Measurements from ENCODE around the gene NELL2. TPM values are rescaled to one million over a fixed set of nuclear protein-coding genes. Genes with fewer than 3 reads are reported as not detected.

NELL2 gene
- total RNA-seq, 1 experiment from 2014 or later = 1.1 TPM

DNA sequence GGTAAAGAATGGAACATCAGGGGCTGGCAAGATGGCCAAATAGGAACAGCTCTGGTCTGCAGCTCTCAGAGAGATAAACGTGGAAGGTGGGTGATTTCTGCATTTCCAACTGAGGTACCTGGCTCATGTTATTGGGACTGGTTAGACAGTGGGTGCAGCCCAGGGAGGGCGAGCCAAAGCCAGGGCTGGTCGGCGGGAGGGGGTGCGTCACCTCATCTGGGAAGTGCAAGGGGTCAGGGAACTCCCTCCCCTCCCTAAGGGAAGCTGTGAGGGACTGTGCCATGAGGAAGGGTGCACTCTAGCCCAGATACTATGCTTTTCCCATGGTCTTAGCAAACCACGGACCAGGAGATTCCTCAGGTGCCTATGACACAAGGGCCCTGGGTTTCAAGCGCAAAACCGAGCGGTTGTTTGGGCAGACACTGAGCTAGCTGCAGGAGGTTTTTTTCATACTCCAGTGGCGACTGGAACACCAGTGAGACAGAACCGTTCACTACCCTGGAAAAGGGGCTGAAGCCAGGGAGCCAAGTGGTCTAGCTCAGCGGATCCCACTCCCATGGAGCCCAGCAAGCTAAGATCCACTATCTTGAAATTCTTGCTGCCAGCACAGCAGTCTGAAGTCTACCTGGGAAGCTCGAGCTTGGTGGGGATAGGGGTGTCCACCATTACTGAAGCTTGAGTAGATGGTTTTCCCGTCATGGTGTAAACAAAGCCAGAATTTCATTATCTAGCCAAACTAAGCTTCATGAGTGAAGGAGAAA is 317.6 kb downstream of the NELL2 start:
- DNase-seq (ENCODE audit: low read depth, low spot score) (no peak), ATAC-seq (no peak)
- Histone ChIP-seq H4K20me1 (ENCODE audit: insufficient read depth) (no peaks in the 10 kb centered on the region), H3K27ac (ENCODE audit: low read depth, low read length) (no peak overlapping the region), H3K9ac (ENCODE audit: low read length) (no peak overlapping the region), H3K9me3 (ENCODE audit: control insufficient read depth in 1 of 2, insufficient read depth in 1 of 2, low read depth in 1 of 2, low read length in 2 of 2) (no peaks in the 10 kb centered on the region), H3K9me2 (ENCODE audit: insufficient read depth) (no peaks in the 10 kb centered on the region), H2AFZ (ENCODE audit: low read depth, low read length, poor library complexity, severe bottlenecking) (no peak overlapping the region), H3K36me3 (ENCODE audit: control insufficient read depth in 1 of 2, insufficient read depth in 2 of 2, low read length in 2 of 2) (no peaks in the 10 kb centered on the region), H3K79me2 (ENCODE audit: insufficient read depth, low read length) (no peaks in the 10 kb centered on the region), H3K4me2 (ENCODE audit: low read length) (no peak overlapping the region), H3K4me3 (replicated peaks in 1 of 2; ENCODE audit: low read depth in 1 of 2, low read length in 2 of 2) (no peak overlapping the region), H3K27me3 (ENCODE audit: insufficient read depth, low read length) (0 out of 2 replicates have a peak, but pooled peaks cover 3% of the 10 kb centered on the region), H3K4me1 (ENCODE audit: control insufficient read depth in 1 of 2, insufficient read depth in 2 of 2, low read length in 2 of 2) (no peaks in the 10 kb centered on the region)
- TF ChIP-seq RAD21 (IDR thresholded peaks at IDR 0.05; ENCODE audit: low read depth) (no peak), POLR2AphosphoS5 (IDR thresholded peaks at IDR 0.05; ENCODE audit: low read depth, low read length) (no peak), ZFX (IDR thresholded peaks at IDR 0.05) (no peak), SP1 (IDR thresholded peaks at IDR 0.05; ENCODE audit: low read depth) (no peak), SIN3A (IDR thresholded peaks at IDR 0.05; ENCODE audit: low read depth) (no peak), CEBPB (IDR thresholded peaks at IDR 0.05; ENCODE audit: low read depth) (no peak), ZNF274 (IDR thresholded peaks at IDR 0.05; ENCODE audit: low read depth, low read length) (no peak), ELF1 (IDR thresholded peaks at IDR 0.05; ENCODE audit: borderline replicate concordance, low read depth) (no peak), EZH2 (IDR thresholded peaks at IDR 0.05) (no peak), SRF (IDR thresholded peaks at IDR 0.05; ENCODE audit: low read depth) (no peak)
- RAD21 ChIA-PET (ENCODE audit: low non-redundant PET in 1 of 2, low total read pairs in 2 of 2, uncharacterized antibody in 2 of 2, unreplicated experiment in 2 of 2) = no interaction called here
- CTCF ChIA-PET = no interaction called here
- POLR2A ChIA-PET = no interaction called here
- no TSS peak for BruUV-seq (replicated peaks)
- intact Hi-C loops (cut with micrococcal nuclease) = no loop called here

DNA sequence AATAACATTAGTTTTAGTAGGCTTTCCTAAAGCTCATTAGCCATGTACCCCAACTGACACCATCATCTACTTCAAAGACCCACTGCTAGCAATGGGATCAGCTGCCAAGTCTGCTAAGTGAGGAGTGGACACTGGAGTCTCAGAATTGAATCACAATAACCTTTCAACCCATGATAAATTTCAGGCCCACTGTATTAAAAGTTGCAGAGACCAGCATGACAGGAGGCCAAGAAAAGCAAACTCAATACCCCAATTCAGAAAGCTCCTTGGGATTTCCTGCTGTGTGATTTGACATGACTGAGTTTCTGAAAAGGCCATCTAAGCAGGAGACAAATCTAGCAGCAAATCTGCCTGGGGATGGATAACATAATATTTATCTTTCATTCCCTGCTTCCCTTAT is 320.7 kb downstream of the NELL2 start:
- ATAC-seq = no peak
- no TSS peak for BruUV-seq (replicated peaks)
- POLR2A ChIA-PET = no interaction called here

More for the DNA sequence above, 320.7 kb downstream of the NELL2 start:
- Histone ChIP-seq H2AFZ (ENCODE audit: low read depth, low read length, poor library complexity, severe bottlenecking) (no peak overlapping the region), H3K27ac (ENCODE audit: low read depth, low read length) (no peak overlapping the region), H3K4me1 (ENCODE audit: control insufficient read depth in 1 of 2, insufficient read depth in 2 of 2, low read length in 2 of 2) (no peaks in the 10 kb centered on the region), H3K9me3 (ENCODE audit: control insufficient read depth in 1 of 2, insufficient read depth in 1 of 2, low read depth in 1 of 2, low read length in 2 of 2) (no peaks in the 10 kb centered on the region), H3K4me3 (replicated peaks in 1 of 2; ENCODE audit: low read depth in 1 of 2, low read length in 2 of 2) (no peak overlapping the region), H3K36me3 (ENCODE audit: control insufficient read depth in 1 of 2, insufficient read depth in 2 of 2, low read length in 2 of 2) (no peaks in the 10 kb centered on the region), H4K20me1 (ENCODE audit: insufficient read depth) (no peaks in the 10 kb centered on the region), H3K79me2 (ENCODE audit: insufficient read depth, low read length) (no peaks in the 10 kb centered on the region), H3K27me3 (ENCODE audit: insufficient read depth, low read length) (0 out of 2 replicates have a peak, but pooled peaks cover 3% of the 10 kb centered on the region), H3K9ac (ENCODE audit: low read length) (no peak overlapping the region), H3K9me2 (ENCODE audit: insufficient read depth) (no peaks in the 10 kb centered on the region), H3K4me2 (ENCODE audit: low read length) (no peak overlapping the region)
- RAD21 ChIA-PET (ENCODE audit: low non-redundant PET in 1 of 2, low total read pairs in 2 of 2, uncharacterized antibody in 2 of 2, unreplicated experiment in 2 of 2) = no interaction called here
- TF ChIP-seq ZNF274 (IDR thresholded peaks at IDR 0.05; ENCODE audit: low read depth, low read length) (no peak), POLR2AphosphoS5 (IDR thresholded peaks at IDR 0.05; ENCODE audit: low read depth, low read length) (no peak), JUND (IDR thresholded peaks at IDR 0.05) (no peak), SP1 (IDR thresholded peaks at IDR 0.05; ENCODE audit: low read depth) (no peak), RAD21 (IDR thresholded peaks at IDR 0.05; ENCODE audit: low read depth) (no peak), POLR2A (IDR thresholded peaks at IDR 0.05; ENCODE audit: borderline replicate concordance, extremely low read depth, insufficient read depth, insufficient read length) (no peak)
- TF ChIP-seq, protein P1, sequence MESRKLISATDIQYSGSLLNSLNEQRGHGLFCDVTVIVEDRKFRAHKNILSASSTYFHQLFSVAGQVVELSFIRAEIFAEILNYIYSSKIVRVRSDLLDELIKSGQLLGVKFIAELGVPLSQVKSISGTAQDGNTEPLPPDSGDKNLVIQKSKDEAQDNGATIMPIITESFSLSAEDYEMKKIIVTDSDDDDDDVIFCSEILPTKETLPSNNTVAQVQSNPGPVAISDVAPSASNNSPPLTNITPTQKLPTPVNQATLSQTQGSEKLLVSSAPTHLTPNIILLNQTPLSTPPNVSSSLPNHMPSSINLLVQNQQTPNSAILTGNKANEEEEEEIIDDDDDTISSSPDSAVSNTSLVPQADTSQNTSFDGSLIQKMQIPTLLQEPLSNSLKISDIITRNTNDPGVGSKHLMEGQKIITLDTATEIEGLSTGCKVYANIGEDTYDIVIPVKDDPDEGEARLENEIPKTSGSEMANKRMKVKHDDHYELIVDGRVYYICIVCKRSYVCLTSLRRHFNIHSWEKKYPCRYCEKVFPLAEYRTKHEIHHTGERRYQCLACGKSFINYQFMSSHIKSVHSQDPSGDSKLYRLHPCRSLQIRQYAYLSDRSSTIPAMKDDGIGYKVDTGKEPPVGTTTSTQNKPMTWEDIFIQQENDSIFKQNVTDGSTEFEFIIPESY (IDR thresholded peaks at IDR 0.05; ENCODE audit: extremely low read depth, insufficient replicate concordance, low read length) = no peak
- DNase-seq (ENCODE audit: low read depth, low spot score) = no peak
- intact Hi-C loops (cut with micrococcal nuclease) = no loop called here
- CTCF ChIA-PET = no interaction called here

Data from HCT116 (cell line).